Endothelial cell of umbilical vein (primary cell): ENCODE data around the gene AXIN2. TPM values are rescaled to one million over a fixed set of nuclear protein-coding genes. Genes with fewer than 3 reads are reported as not detected.

ENCODE experiments used
- BruUV-seq: library from RNA; stranded (reverse); fragments of 400-500 nt; replicated peaks from 2 replicates; lab custom pipeline; 2021; lab: Mats Ljungman, UMichigan
- CTCF ChIA-PET: fragments of 300-600, 350-600 bp; sonication (Branson Sonifier 250); formaldehyde crosslinking; loops from one replicate; lab custom pipeline; 2021; ENCODE audit warnings: antibody characterized with exemption, inconsistent platforms; lab: Charles Lee
- POLR2A ChIA-PET: fragments of 300-600, 350-600 bp; sonication (Branson Sonifier 250); formaldehyde crosslinking; loops from one replicate; lab custom pipeline; 2021; ENCODE audit warnings: antibody characterized with exemption, inconsistent platforms; lab: Charles Lee
- DNase-seq: peaks from one replicate; pipeline ENCODE4 v3.0.0-alpha.2; 2011; ENCODE audit warnings: low read depth, low spot score
- FAIRE-seq: peaks from 2 replicates; lab custom pipeline; 2011; peaks lifted over from hg19 to GRCh38; lab: Jason Lieb, UNC
- H2AFZ ChIP-seq: 2 replicates; pipeline ENCODE4 v1.6.0; 2012; ENCODE audit warnings: low read depth, low read length, control low read depth, inconsistent platforms
- H3K27ac ChIP-seq: 2 replicates; pipeline ENCODE4 v1.5.1; 2011; ENCODE audit warnings: low read depth, mild to moderate bottlenecking, control low read depth, low read length, moderate library complexity; ENCODE audit not compliant: insufficient read depth
- H3K27me3 ChIP-seq, 2 experiments: 2 replicates each; pipeline versions ENCODE4 v1.6.0 to v1.6.1; 2011; ENCODE audit warnings: low read length in 2 of 2, mixed read lengths in 1 of 2; ENCODE audit not compliant: control insufficient read depth in 2 of 2, insufficient read depth in 2 of 2
- H3K36me3 ChIP-seq, 2 experiments: 2 replicates in 1 of 2; 3 replicates in 1 of 2; pipeline ENCODE4 v1.5.1; 2011; ENCODE audit warnings: low read length in 2 of 2, mild to moderate bottlenecking in 1 of 2, moderate library complexity in 1 of 2; ENCODE audit not compliant: control insufficient read depth in 2 of 2, insufficient read depth in 2 of 2; ENCODE audit errors: extremely low read depth in 1 of 2
- H3K4me1 ChIP-seq: 3 replicates; pipeline ENCODE4 v1.5.1; 2011; ENCODE audit warnings: mild to moderate bottlenecking, low read length; ENCODE audit not compliant: control insufficient read depth, insufficient read depth; ENCODE audit errors: extremely low read depth
- H3K4me2 ChIP-seq: 2 replicates; pipeline ENCODE4 v1.6.1; 2011; ENCODE audit warnings: low read length, control low read depth, mixed read lengths; ENCODE audit not compliant: insufficient read depth
- H3K4me3 ChIP-seq, 3 experiments: fragments of 200-600 bp in 1 of 3; sonication (generic), shearing (Covaris generic) in 1 of 3; replicated peaks in 1 of 3; 2 replicates each; pipeline ENCODE4 v1.5.1; 2011 to 2016; ENCODE audit warnings: control low read depth in 3 of 3, low read length in 3 of 3, mild to moderate bottlenecking in 2 of 3, inconsistent platforms in 1 of 3, low read depth in 1 of 3, moderate library complexity in 1 of 3; ENCODE audit not compliant: insufficient read depth in 1 of 3
- H3K79me2 ChIP-seq: 2 replicates; pipeline ENCODE4 v1.6.0; 2012; ENCODE audit warnings: low read length, inconsistent platforms; ENCODE audit not compliant: control insufficient read depth, insufficient read depth
- H3K9ac ChIP-seq: replicated peaks from 2 replicates; pipeline ENCODE3; 2011; ENCODE audit warnings: low read length, control low read depth; ENCODE audit not compliant: insufficient read depth; ENCODE audit errors: extremely low read depth
- H3K9me1 ChIP-seq: replicated peaks from 3 replicates; pipeline ENCODE4 v1.6.0; 2011; ENCODE audit warnings: mild to moderate bottlenecking, low read length; ENCODE audit not compliant: control insufficient read depth, insufficient read depth; ENCODE audit errors: extremely low read depth
- H3K9me3 ChIP-seq: replicated peaks from 2 replicates; pipeline ENCODE4 v1.5.1; 2012; ENCODE audit warnings: low read length, inconsistent platforms; ENCODE audit not compliant: control insufficient read depth, insufficient read depth
- H4K20me1 ChIP-seq: replicated peaks from 2 replicates; pipeline ENCODE3; 2011; ENCODE audit warnings: mild to moderate bottlenecking, low read length; ENCODE audit not compliant: control insufficient read depth, insufficient read depth; ENCODE audit errors: extremely low read depth
- MAX ChIP-seq: IDR thresholded peaks from 2 replicates; pipeline ENCODE4 v1.6.1; 2011; ENCODE audit not compliant: insufficient read depth, insufficient read length
- POLR2A ChIP-seq: IDR thresholded peaks from 2 replicates; pipeline ENCODE4 v1.6.1; 2012; ENCODE audit warnings: low read depth, mild to moderate bottlenecking, control low read depth, low read length
- POLR2AphosphoS5 ChIP-seq: IDR thresholded peaks from 2 replicates; pipeline ENCODE4 v1.6.1; 2012; ENCODE audit warnings: low read depth, mild to moderate bottlenecking, control low read depth, low read length, moderate library complexity; ENCODE audit not compliant: insufficient read depth
- dilution Hi-C: fragments of 300-500 bp; cut with MboI; formaldehyde crosslinking; loops from one replicate; pipeline ENCODE4 v1.15.0; 2019; ENCODE audit warnings: low sequenced_read_pairs; ENCODE audit not compliant: extremely low pct_ligation_motif_present
- intact Hi-C: fragments of 100-400 bp; cut with micrococcal nuclease; formaldehyde crosslinking; loops from one replicate; pipeline ENCODE4 v1.10.0; 2022
- polyA plus RNA-seq, 4 experiments: library from polyadenylated mRNA; depleted of rRNA in 3 of 4; stranded (reverse) in 3 of 4; unstranded in 1 of 4; fragments of >200 nt; gene quantifications; 2 replicates each; pipeline versions ENCODE4 v1.2.1 to v1.2.3, GENCODE V29; 2011 to 2012; ENCODE audit warnings: missing spikeins in 1 of 4
- total RNA-seq: library from RNA; stranded (reverse); gene quantifications from 2 replicates; pipeline ENCODE4 v1.2.3, GENCODE V29; 2021

Gene AXIN2
- total and polyA plus RNA-seq, 2 donors (not counting 3 experiments of a cell fraction or from before 2014, with no cell fraction given), result 1.3 to 3.0 TPM

- Histone ChIP-seq H3K4me2 (no peak overlapping the region), H3K4me1 (no peaks in the 10 kb centered on the region), H3K36me3 (no peaks in the 10 kb centered on the region), H3K27ac (no peak overlapping the region), H4K20me1 (no peaks in the 10 kb centered on the region), H3K4me3 (no peak overlapping the region), H3K9ac (no peak overlapping the region), H3K27me3 (peaks cover 0 to 2% of the 10 kb centered on the region in 2 experiments), H2AFZ (no peak overlapping the region), H3K79me2 (no peaks in the 10 kb centered on the region), H3K9me1 (no peaks in the 10 kb centered on the region), H3K9me3 (no peaks in the 10 kb centered on the region)
- CTCF ChIA-PET, result no interaction called here
- TF ChIP-seq POLR2A, result no peak
- no peak for TF ChIP-seq POLR2AphosphoS5
- TF ChIP-seq MAX, result no peak
- no peak for FAIRE-seq
- dilution Hi-C loops (no loop called here), intact Hi-C loops (no loop called here)
- no TSS peak for BruUV-seq
- POLR2A ChIA-PET, result no interaction called here
- DNase-seq, result no peak
These were observed 57.9 kb downstream of the AXIN2 start for GRCh38 chr17:65503557-65503956.

GRCh38 chr17:65498816-65499215 is 62.6 kb downstream of the AXIN2 start:
- no peak for TF ChIP-seq POLR2A
- no peak overlapping the region for H3K9ac ChIP-seq
- H3K4me3 ChIP-seq, result no peak overlapping the region
- ChIA-PET CTCF (interaction anchor here (0.9 to 1.0 kb wide), 2 partner anchors 66 to 193 kb away, joined by 3 read pairs; no protein-coding TSS in a partner anchor), POLR2A (no interaction called here)
- H3K79me2 ChIP-seq, result no peaks in the 10 kb centered on the region
- FAIRE-seq (no peak), DNase-seq (no peak)
- BruUV-seq, result no TSS peak
- no peaks in the 10 kb centered on the region for H3K36me3 ChIP-seq
- intact Hi-C loops, result no loop called here
- H3K9me1 ChIP-seq, result no peaks in the 10 kb centered on the region
- no peak overlapping the region for H2AFZ ChIP-seq
- peaks cover 8 to 12% of the 10 kb centered on the region in 2 experiments for H3K27me3 ChIP-seq
- H3K27ac ChIP-seq, result no peak overlapping the region
- no peaks in the 10 kb centered on the region for H4K20me1 ChIP-seq
- no peak overlapping the region for H3K4me2 ChIP-seq
- dilution Hi-C loops, result no loop called here
- H3K4me1 ChIP-seq, result no peaks in the 10 kb centered on the region
- no peaks in the 10 kb centered on the region for H3K9me3 ChIP-seq
